ENCODE results near the gene FOXD2. TPM values are rescaled to one million over a fixed set of nuclear protein-coding genes. Genes with fewer than 3 reads are reported as not detected.

FOXD2 gene
- total and polyA plus RNA-seq, 2 of the 4 experiments (the other 2 are of a cell fraction) = under 0.01 to 0.03 TPM

GRCh38 chr1:47395433-47395832 lies 42.4 kb upstream of the FOXD2 start:
- intact Hi-C loops (cut with micrococcal nuclease) = no loop called here
- Histone ChIP-seq H3K36me3 (ENCODE audit: control insufficient read depth, insufficient read depth, low read length) (no peaks in the 10 kb centered on the region), H3K4me2 (ENCODE audit: low read depth, low read length) (no peak overlapping the region), H2AK5ac (ENCODE audit: low read depth, low read length) (no peak overlapping the region), H3K79me1 (ENCODE audit: low read depth in 1 of 2, low read length in 2 of 2) (no peaks in the 10 kb centered on the region), H3K56ac (ENCODE audit: extremely low read depth, insufficient read depth, low read length) (no peak overlapping the region), H3K9me3 (ENCODE audit: control insufficient read depth, insufficient read depth, low read length) (no peaks in the 10 kb centered on the region), H2BK15ac (ENCODE audit: low read depth, low read length) (no peak overlapping the region), H3K27me3 (ENCODE audit: control insufficient read depth, insufficient read depth, low read length) (peaks cover 9% of the 10 kb centered on the region), H3K18ac (ENCODE audit: low read depth, low read length) (no peak overlapping the region), H2BK120ac (ENCODE audit: low read depth, low read length) (no peak overlapping the region), H2BK5ac (ENCODE audit: low read depth, low read length, poor library complexity, severe bottlenecking) (no peak overlapping the region), H3K4me3 (ENCODE audit: insufficient read depth, low read depth, low read length) (no peak overlapping the region), H2BK20ac (ENCODE audit: low read depth, low read length) (no peak overlapping the region), H4K5ac (ENCODE audit: low read depth, low read length) (no peak overlapping the region), H3K23ac (ENCODE audit: low read depth, low read length) (no peak overlapping the region), H4K20me1 (ENCODE audit: insufficient read depth, low read length) (no peaks in the 10 kb centered on the region), H3K9ac (ENCODE audit: low read depth, low read length) (no peak overlapping the region), H3K4ac (ENCODE audit: low read depth, low read length) (no peak overlapping the region), H4K91ac (ENCODE audit: insufficient read depth, low read depth, low read length) (no peak overlapping the region), H3K27ac (ENCODE audit: insufficient read depth, low read length) (no peak overlapping the region), H3K4me1 (ENCODE audit: control insufficient read depth, insufficient read depth, low read length) (no peaks in the 10 kb centered on the region), H4K8ac (ENCODE audit: low read depth in 2 of 2, low read length in 2 of 2) (no peak overlapping the region), H3K9me1 (ENCODE audit: insufficient read depth, low read length) (no peaks in the 10 kb centered on the region), H2AFZ (replicated peaks; ENCODE audit: low read length, poor library complexity) (no peak overlapping the region), H3K14ac (replicated peaks; ENCODE audit: low read depth, low read length) (no peak overlapping the region), H2AK9ac (replicated peaks; ENCODE audit: low read depth, low read length, poor library complexity) (no peak overlapping the region)
- in situ Hi-C loops (cut with MboI; ENCODE audit: low sequenced_read_pairs) = no loop called here
- dilution Hi-C loops (cut with HindIII; ENCODE audit: low sequenced_read_pairs, unreplicated experiment) = no loop called here
- WGBS, 2 experiments (ENCODE audit: extremely low coverage in 2 of 2, insufficient read length in 1 of 2) = no CpG with 5 or more reads among the region's 3 CpGs
- no peak for ATAC-seq (ENCODE audit: low read depth)
- TF ChIP-seq CHD1 (IDR thresholded peaks at IDR 0.05; ENCODE audit: low read depth, low read length) (no peak), POLR2A (IDR thresholded peaks at IDR 0.05; ENCODE audit: low read depth, low read length) (no peak), ELK1 (IDR thresholded peaks at IDR 0.05; ENCODE audit: borderline replicate concordance, low read depth, low read length) (no peak), CTCF (conservative IDR thresholded peaks at IDR 0.05; ENCODE audit: low read depth, low read length) (no peak), MXI1 (IDR thresholded peaks at IDR 0.05; ENCODE audit: borderline replicate concordance, low read depth, low read length) (no peak), MAZ (IDR thresholded peaks at IDR 0.05; ENCODE audit: borderline replicate concordance, low read depth, low read length) (no peak), RFX5 (IDR thresholded peaks at IDR 0.05; ENCODE audit: low read depth, low read length) (no peak), FOS (IDR thresholded peaks at IDR 0.05; ENCODE audit: low read depth, low read length) (no peak), BHLHE40 (IDR thresholded peaks at IDR 0.05; ENCODE audit: low read depth, low read length) (no peak), NFE2L2 (IDR thresholded peaks at IDR 0.05; ENCODE audit: low read depth, low read length) (no peak), MAFK (IDR thresholded peaks at IDR 0.05; ENCODE audit: low read depth, low read length) (no peak), SMC3 (IDR thresholded peaks at IDR 0.05; ENCODE audit: low read depth, low read length) (no peak), RAD21 (IDR thresholded peaks at IDR 0.05; ENCODE audit: low read length) (no peak), USF2 (IDR thresholded peaks at IDR 0.05; ENCODE audit: low read depth, low read length) (no peak), CEBPB (IDR thresholded peaks at IDR 0.05; ENCODE audit: low read depth, low read length) (no peak), RCOR1 (IDR thresholded peaks at IDR 0.05; ENCODE audit: insufficient replicate concordance, low read length) (no peak)
- DNase-seq = no peak
- ChIA-PET CTCF (interaction anchor here (0.6 kb wide), 1 partner anchor 36 kb away, joined by 3 read pairs; no protein-coding TSS in a partner anchor), POLR2A (ENCODE audit: unreplicated experiment) (no interaction called here)
- no TSS peak for BruUV-seq (replicated peaks)

Measured in IMR-90 (cell line).